ENCODE results near the gene CHKA. TPM values are rescaled to one million over a fixed set of nuclear protein-coding genes. Genes with fewer than 3 reads are reported as not detected.
A peak's percentile ranks its signal among the peaks of the same experiment; 100 is the strongest.

CHKA gene
- total RNA-seq, 2 donors from 2014 or later = 72.1 to 92.6 TPM

DNA sequence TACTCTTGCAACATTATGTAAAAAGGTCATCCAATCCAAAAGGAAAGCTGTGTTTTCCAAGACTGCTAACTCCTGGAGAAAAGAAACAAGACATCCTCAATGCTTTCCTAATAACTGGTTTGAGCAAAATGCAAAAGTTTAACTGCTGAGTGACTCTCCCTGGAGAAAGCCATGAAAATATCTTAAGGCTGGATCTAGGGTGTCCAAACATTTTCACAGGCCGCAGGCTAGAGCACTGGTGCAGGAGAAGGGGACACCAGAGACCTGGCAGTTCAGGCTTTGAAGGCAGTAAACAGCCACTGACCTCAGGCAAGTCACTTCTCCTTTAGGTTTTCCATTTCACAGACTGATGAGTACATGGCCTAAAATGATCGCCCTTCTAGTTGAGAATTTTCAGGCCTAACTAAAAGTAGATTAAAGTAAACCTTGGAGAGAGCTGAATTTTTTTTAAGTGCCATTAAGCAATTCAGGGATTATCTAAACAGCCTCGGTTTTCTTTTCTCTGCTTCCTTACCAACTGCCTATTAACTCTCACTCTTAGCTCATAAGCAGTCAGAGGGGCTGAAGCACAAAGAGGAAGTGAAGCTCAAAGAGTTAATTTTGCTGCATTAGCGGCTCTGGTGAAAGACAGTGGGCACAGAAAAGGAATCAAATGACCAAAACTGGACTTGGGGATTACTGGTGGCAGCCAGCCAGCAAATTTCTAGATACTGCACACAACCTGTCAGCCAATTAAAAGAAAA lies 2.3 kb downstream of the CHKA start:
- ATAC-seq (no peak), DNase-seq (peak; percentile 57 to 73 (median 67))
- peak overlapping the region; percentile 50 to 98 (median 96) for H3K27ac ChIP-seq
- no peak overlapping the region for H3K4me3 ChIP-seq
- H3K36me3 ChIP-seq (replicated peaks in 1 of 2; ENCODE audit: insufficient read depth in 1 of 2, low read depth in 2 of 2) = no peaks in the 10 kb centered on the region
- no peaks in the 10 kb centered on the region for H3K27me3 ChIP-seq
- TF ChIP-seq POLR2A (IDR thresholded peaks at IDR 0.05) = peak in 1 of 3 donors; percentile 29
- TF ChIP-seq, protein P1, sequence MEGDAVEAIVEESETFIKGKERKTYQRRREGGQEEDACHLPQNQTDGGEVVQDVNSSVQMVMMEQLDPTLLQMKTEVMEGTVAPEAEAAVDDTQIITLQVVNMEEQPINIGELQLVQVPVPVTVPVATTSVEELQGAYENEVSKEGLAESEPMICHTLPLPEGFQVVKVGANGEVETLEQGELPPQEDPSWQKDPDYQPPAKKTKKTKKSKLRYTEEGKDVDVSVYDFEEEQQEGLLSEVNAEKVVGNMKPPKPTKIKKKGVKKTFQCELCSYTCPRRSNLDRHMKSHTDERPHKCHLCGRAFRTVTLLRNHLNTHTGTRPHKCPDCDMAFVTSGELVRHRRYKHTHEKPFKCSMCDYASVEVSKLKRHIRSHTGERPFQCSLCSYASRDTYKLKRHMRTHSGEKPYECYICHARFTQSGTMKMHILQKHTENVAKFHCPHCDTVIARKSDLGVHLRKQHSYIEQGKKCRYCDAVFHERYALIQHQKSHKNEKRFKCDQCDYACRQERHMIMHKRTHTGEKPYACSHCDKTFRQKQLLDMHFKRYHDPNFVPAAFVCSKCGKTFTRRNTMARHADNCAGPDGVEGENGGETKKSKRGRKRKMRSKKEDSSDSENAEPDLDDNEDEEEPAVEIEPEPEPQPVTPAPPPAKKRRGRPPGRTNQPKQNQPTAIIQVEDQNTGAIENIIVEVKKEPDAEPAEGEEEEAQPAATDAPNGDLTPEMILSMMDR (IDR thresholded peaks at IDR 0.05) = no peak
- 4 to 9% methylated on average over 4 of the region's 4 CpGs for WGBS, 2 donors
- intact Hi-C loops (cut with DNase I) = no loop called here
- H3K9me3 ChIP-seq = no peaks in the 10 kb centered on the region
- peaks cover 59% of the 10 kb centered on the region for H3K4me1 ChIP-seq

DNA sequence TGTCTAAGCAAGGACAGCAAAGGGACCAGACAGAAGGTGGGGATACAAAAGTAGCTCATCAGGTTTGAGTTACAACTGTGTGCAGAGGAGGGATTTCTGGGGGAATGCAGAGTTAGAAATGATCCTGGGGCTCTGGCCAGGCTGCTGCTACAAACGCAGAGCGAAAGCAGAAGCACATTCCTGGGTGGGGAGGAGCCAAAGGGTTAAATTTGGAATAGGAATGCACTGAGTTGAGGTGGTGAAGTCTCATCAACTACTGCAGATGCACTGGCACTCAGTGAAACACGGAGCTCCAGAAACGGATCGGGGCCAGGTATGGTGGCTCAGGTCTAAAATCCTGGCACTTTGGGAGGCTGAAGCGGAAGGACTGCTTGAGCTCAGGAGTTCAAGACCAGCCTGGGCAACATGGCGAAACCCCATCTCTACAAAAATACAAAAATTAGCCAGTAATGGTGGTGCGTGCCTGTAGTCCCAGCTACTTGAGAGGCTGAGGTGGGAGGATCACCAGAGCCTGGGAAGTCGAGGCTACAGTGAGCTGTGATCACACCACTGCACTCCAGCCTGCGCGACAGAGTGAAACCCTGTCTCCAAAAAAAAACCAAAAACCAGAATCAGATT lies 3.2 kb downstream of the CHKA start:
- 68 to 74% methylated on average over 10 to 11 of the region's 11 CpGs for WGBS, 2 donors
- TF ChIP-seq, protein P1 (IDR thresholded peaks at IDR 0.05) = no peak
- no peak for TF ChIP-seq POLR2A (IDR thresholded peaks at IDR 0.05)
- peak overlapping the region in 3 of 4 donors; percentile 95 to 98 (median 97) for H3K27ac ChIP-seq
- no peaks in the 10 kb centered on the region for H3K36me3 ChIP-seq (replicated peaks in 1 of 2; ENCODE audit: insufficient read depth in 1 of 2, low read depth in 2 of 2)
- ATAC-seq = no peak
- no peak overlapping the region for H3K4me3 ChIP-seq
- no peaks in the 10 kb centered on the region for H3K9me3 ChIP-seq
- intact Hi-C loops (cut with DNase I) = no loop called here
- H3K27me3 ChIP-seq = no peaks in the 10 kb centered on the region
- peaks cover 51% of the 10 kb centered on the region for H3K4me1 ChIP-seq
- DNase-seq = peak in 1 of 4 donors; percentile 6

DNA sequence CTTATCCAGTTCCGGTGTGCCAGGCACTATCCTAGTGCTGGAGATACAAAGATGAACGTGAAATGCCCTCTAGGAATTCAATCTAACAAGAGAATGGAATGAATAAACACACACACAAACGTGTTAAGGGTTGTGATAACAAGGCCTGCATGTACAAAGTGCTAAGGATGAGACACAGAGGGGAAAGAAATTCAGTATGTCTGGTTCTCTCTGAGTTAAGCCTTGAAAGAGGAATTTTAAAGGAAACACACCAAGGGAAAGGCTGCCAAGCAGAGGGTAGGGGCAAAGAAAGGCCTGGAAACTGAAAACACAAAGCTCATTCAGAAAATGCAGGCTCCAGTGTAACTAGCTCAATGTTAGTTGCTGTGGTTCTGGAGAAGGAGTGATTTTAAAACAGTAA lies 4.2 kb downstream of the CHKA start:
- WGBS, 2 donors = 39 to 46% methylated on average over 3 of the region's 3 CpGs
- Histone ChIP-seq H3K36me3 (replicated peaks in 1 of 2; ENCODE audit: insufficient read depth in 1 of 2, low read depth in 2 of 2) (no peaks in the 10 kb centered on the region), H3K27ac (peak overlapping the region in 3 of 4 donors; percentile 0 to 95 (median 32)), H3K4me1 (peaks cover 44% of the 10 kb centered on the region), H3K4me3 (no peak overlapping the region), H3K27me3 (no peaks in the 10 kb centered on the region), H3K9me3 (no peaks in the 10 kb centered on the region)
- intact Hi-C loops (cut with DNase I) = no loop called here
- TF ChIP-seq, protein P1 (IDR thresholded peaks at IDR 0.05) = no peak
- TF ChIP-seq POLR2A (IDR thresholded peaks at IDR 0.05) = no peak
- DNase-seq (no peak), ATAC-seq (no peak)

DNA sequence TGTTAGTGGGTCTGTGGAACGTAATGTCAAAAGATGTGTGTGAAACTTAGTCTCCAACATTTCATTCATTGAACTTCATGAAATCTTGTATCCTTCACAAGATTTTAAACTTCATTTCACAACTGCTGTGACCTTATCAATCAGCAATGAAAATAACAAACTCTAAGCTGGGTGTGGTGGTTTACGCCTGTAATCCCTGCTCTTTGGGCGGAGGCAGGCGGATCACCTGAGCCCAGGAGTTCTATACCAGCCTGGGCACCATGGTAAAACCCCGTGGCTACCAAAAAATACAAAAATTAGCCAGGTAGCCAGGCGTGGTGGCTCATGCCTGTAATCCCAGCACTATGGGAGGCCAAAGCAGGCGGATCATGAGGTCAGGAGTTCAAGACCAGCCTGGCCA lies 5.1 kb downstream of the CHKA start:
- ATAC-seq (no peak), DNase-seq (no peak)
- no peak for TF ChIP-seq POLR2A (IDR thresholded peaks at IDR 0.05)
- TF ChIP-seq, protein P1 (IDR thresholded peaks at IDR 0.05) = no peak
- Histone ChIP-seq H3K27me3 (no peaks in the 10 kb centered on the region), H3K36me3 (replicated peaks in 1 of 2; ENCODE audit: insufficient read depth in 1 of 2, low read depth in 2 of 2) (no peaks in the 10 kb centered on the region), H3K27ac (peak overlapping the region in 2 of 4 donors; percentile 19 to 95), H3K4me1 (peaks cover 40% of the 10 kb centered on the region), H3K4me3 (no peak overlapping the region), H3K9me3 (no peaks in the 10 kb centered on the region)
- intact Hi-C loops (cut with DNase I) = no loop called here
- 86 to 93% methylated on average over 7 of the region's 7 CpGs for WGBS, 2 donors

All from body of pancreas (tissue), 4 donors.